WTC11 (cell line): ENCODE results near the gene AKT1S1. TPM values are rescaled to one million over a fixed set of nuclear protein-coding genes. Genes with fewer than 3 reads are reported as not detected.

ENCODE experiments used
- ATAC-seq: fragments of 200-7000 bp; cut with Tn5 transposase; 2 replicates; pipeline ENCODE4 v1.10.0; 2021; ENCODE audit warnings: mild to moderate bottlenecking, moderate library complexity
- CTCF ChIA-PET: fragments of 300-600 bp; sonication (Branson Sonifier 250); formaldehyde crosslinking; loops from one replicate; lab custom pipeline; 2021; ENCODE audit warnings: antibody characterized with exemption; lab: Charles Lee
- POLR2A ChIA-PET: fragments of 350-600 bp; sonication (Branson Sonifier 250); formaldehyde crosslinking; loops from one replicate; lab custom pipeline; 2021; ENCODE audit warnings: antibody characterized with exemption; lab: Charles Lee
- DNase-seq: peaks from one replicate; pipeline ENCODE4 v3.0.0; 2021; ENCODE audit warnings: low spot score
- H3K27ac Mint-ChIP-seq: 2 replicates; pipeline ENCODE4 v1.8.0; 2021; ENCODE audit warnings: mixed read lengths
- H3K27me3 Mint-ChIP-seq: 2 replicates; pipeline ENCODE4 v1.8.0; 2021; ENCODE audit warnings: low read depth, mild to moderate bottlenecking, moderate library complexity, mixed read lengths
- H3K36me3 Mint-ChIP-seq: 2 replicates; pipeline ENCODE4 v1.8.0; 2021; ENCODE audit warnings: mixed read lengths
- H3K4me1 Mint-ChIP-seq: 2 replicates; pipeline ENCODE4 v1.8.0; 2022; ENCODE audit warnings: mixed read lengths
- H3K4me3 Mint-ChIP-seq: 2 replicates; pipeline ENCODE4 v1.8.0; 2021; ENCODE audit warnings: mild to moderate bottlenecking, moderate library complexity, mixed read lengths
- H3K9me3 Mint-ChIP-seq: 2 replicates; pipeline ENCODE4 v1.8.0; 2021; ENCODE audit warnings: mixed read lengths
- AR ChIP-seq: fragments of 250-450 bp; sonication (Bioruptor Pico); IDR thresholded peaks from 2 replicates; pipeline ENCODE4 v1.9.0; 2021; ENCODE audit warnings: mild to moderate bottlenecking
- CBFB ChIP-seq: sonication (generic); formaldehyde crosslinking; IDR thresholded peaks from 2 replicates; pipeline ENCODE4 v1.8.1; 2022; ENCODE audit warnings: mild to moderate bottlenecking, low read depth, missing genetic modification reagents
- ETV6 ChIP-seq: sonication (generic); formaldehyde crosslinking; IDR thresholded peaks from 2 replicates; pipeline ENCODE4 v1.8.1; 2022; ENCODE audit warnings: mild to moderate bottlenecking, missing genetic modification reagents
- FOXJ3 ChIP-seq: sonication (generic); formaldehyde crosslinking; IDR thresholded peaks from 2 replicates; pipeline ENCODE4 v1.9.0; 2021; ENCODE audit warnings: missing genetic modification reagents, mild to moderate bottlenecking, borderline replicate concordance
- GRHL2 ChIP-seq: fragments of 250-450 bp; sonication (Bioruptor Pico); IDR thresholded peaks from 2 replicates; pipeline ENCODE4 v1.8.0; 2022; ENCODE audit warnings: mild to moderate bottlenecking, moderate library complexity; ENCODE audit not compliant: insufficient replicate concordance, severe bottlenecking
- GTF2I ChIP-seq: fragments of 250-450 bp; sonication (Bioruptor Pico); conservative IDR thresholded peaks from 2 replicates; pipeline ENCODE4 v1.4.0; 2021; ENCODE audit warnings: mild to moderate bottlenecking
- HMGA2 ChIP-seq: fragments of 250-450 bp; sonication (Bioruptor Pico); IDR thresholded peaks from 2 replicates; pipeline ENCODE4 v1.4.0; 2021; ENCODE audit warnings: mild to moderate bottlenecking, moderate library complexity
- IRF2 ChIP-seq: sonication (generic); formaldehyde crosslinking; IDR thresholded peaks from 2 replicates; pipeline ENCODE4 v1.8.0; 2022; ENCODE audit warnings: low read depth, missing genetic modification reagents, borderline replicate concordance
- JAZF1 ChIP-seq: fragments of 250-450 bp; sonication (Bioruptor Pico); IDR thresholded peaks from 2 replicates; pipeline ENCODE4 v1.9.0; 2021; ENCODE audit warnings: moderate library complexity, mild to moderate bottlenecking, inconsistent platforms
- JUN ChIP-seq: sonication (generic); formaldehyde crosslinking; IDR thresholded peaks from 2 replicates; pipeline ENCODE4 v1.8.0; 2023; ENCODE audit warnings: mild to moderate bottlenecking, missing genetic modification reagents
- NFATC4 ChIP-seq: fragments of 250-450 bp; sonication (Bioruptor Pico); IDR thresholded peaks from 2 replicates; pipeline ENCODE4 v1.9.0; 2021; ENCODE audit warnings: mild to moderate bottlenecking
- RORB ChIP-seq: fragments of 250-450 bp; sonication (Bioruptor Pico); IDR thresholded peaks from 2 replicates; pipeline ENCODE4 v1.9.0; 2021; ENCODE audit warnings: mild to moderate bottlenecking
- SMAD3 ChIP-seq: sonication (generic); formaldehyde crosslinking; IDR thresholded peaks from 2 replicates; pipeline ENCODE4 v1.8.0; 2022; ENCODE audit warnings: missing genetic modification reagents, mild to moderate bottlenecking, borderline replicate concordance
- ZMAT4 ChIP-seq: fragments of 250-450 bp; sonication (Bioruptor Pico); IDR thresholded peaks from 2 replicates; pipeline ENCODE4 v1.9.0; 2021; ENCODE audit warnings: mild to moderate bottlenecking
- ZNF232 ChIP-seq: sonication (generic); formaldehyde crosslinking; IDR thresholded peaks from 2 replicates; pipeline ENCODE4 v1.8.0; 2022; ENCODE audit warnings: mild to moderate bottlenecking, missing genetic modification reagents
- ZNF263 ChIP-seq: sonication (generic); formaldehyde crosslinking; IDR thresholded peaks from 2 replicates; pipeline ENCODE4 v1.8.1; 2022; ENCODE audit warnings: low read depth, mild to moderate bottlenecking, moderate library complexity, missing genetic modification reagents
- ZSCAN18 ChIP-seq: fragments of 250-450 bp; sonication (Bioruptor Pico); IDR thresholded peaks from 2 replicates; pipeline ENCODE4 v2.1.2; 2022; ENCODE audit warnings: mild to moderate bottlenecking, moderate library complexity
- total RNA-seq: library from RNA; stranded (reverse); gene quantifications from 3 replicates; pipeline ENCODE4 v1.2.3, GENCODE V29; 2021
- TF ChIP-seq, protein P1 (sequence below): fragments of 200-600 bp; IDR thresholded peaks from 2 replicates; pipeline ENCODE4 v1.8.0; 2022; ENCODE audit warnings: antibody characterized with exemption
- TF ChIP-seq, protein P2 (sequence below): sonication (generic); formaldehyde crosslinking; IDR thresholded peaks from 2 replicates; pipeline ENCODE4 v1.8.1; 2023; ENCODE audit warnings: mild to moderate bottlenecking, missing genetic modification reagents, moderate library complexity
- TF ChIP-seq, protein P3 (sequence below): sonication (generic); formaldehyde crosslinking; IDR thresholded peaks from 2 replicates; pipeline ENCODE4 v1.8.1; 2022; ENCODE audit warnings: mild to moderate bottlenecking, moderate library complexity, missing genetic modification reagents

The AKT1S1 gene
- total RNA-seq, 1 experiment from 2014 or later: 47.8 TPM

- TF ChIP-seq, protein P1, sequence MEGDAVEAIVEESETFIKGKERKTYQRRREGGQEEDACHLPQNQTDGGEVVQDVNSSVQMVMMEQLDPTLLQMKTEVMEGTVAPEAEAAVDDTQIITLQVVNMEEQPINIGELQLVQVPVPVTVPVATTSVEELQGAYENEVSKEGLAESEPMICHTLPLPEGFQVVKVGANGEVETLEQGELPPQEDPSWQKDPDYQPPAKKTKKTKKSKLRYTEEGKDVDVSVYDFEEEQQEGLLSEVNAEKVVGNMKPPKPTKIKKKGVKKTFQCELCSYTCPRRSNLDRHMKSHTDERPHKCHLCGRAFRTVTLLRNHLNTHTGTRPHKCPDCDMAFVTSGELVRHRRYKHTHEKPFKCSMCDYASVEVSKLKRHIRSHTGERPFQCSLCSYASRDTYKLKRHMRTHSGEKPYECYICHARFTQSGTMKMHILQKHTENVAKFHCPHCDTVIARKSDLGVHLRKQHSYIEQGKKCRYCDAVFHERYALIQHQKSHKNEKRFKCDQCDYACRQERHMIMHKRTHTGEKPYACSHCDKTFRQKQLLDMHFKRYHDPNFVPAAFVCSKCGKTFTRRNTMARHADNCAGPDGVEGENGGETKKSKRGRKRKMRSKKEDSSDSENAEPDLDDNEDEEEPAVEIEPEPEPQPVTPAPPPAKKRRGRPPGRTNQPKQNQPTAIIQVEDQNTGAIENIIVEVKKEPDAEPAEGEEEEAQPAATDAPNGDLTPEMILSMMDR: no peak
- TF ChIP-seq ZSCAN18 (CRISPR knock-in tag) (no peak), IRF2 (no peak), JAZF1 (CRISPR knock-in tag) (no peak), FOXJ3 (no peak)
- TF ChIP-seq, all 79 proteins: peak for 0
Measured at GRCh38 chr19:49832556-49832955, 44.6 kb downstream of the AKT1S1 start (continued).

- Mint-ChIP-seq H3K36me3 (peaks cover 23% of the 10 kb centered on the region), H3K4me1 (no peaks in the 10 kb centered on the region), H3K27ac (no peak overlapping the region), H3K27me3 (no peaks in the 10 kb centered on the region), H3K9me3 (no peaks in the 10 kb centered on the region), H3K4me3 (no peak overlapping the region)
- POLR2A ChIA-PET: no interaction called here
- no peak for DNase-seq
- TF ChIP-seq ZNF263 (CRISPR knock-in tag) (no peak), CBFB (CRISPR knock-in tag) (no peak), ETV6 (CRISPR knock-in tag) (no peak), IRF2 (no peak), NFATC4 (CRISPR knock-in tag) (no peak), ZNF232 (CRISPR knock-in tag) (no peak), HMGA2 (CRISPR knock-in tag) (no peak), JUN (CRISPR knock-in tag) (no peak), GRHL2 (no peak), RORB (CRISPR knock-in tag) (no peak)
- TF ChIP-seq, protein P2, sequence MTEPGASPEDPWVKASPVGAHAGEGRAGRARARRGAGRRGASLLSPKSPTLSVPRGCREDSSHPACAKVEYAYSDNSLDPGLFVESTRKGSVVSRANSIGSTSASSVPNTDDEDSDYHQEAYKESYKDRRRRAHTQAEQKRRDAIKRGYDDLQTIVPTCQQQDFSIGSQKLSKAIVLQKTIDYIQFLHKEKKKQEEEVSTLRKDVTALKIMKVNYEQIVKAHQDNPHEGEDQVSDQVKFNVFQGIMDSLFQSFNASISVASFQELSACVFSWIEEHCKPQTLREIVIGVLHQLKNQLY (CRISPR knock-in tag): no peak
- TF ChIP-seq, protein P3, sequence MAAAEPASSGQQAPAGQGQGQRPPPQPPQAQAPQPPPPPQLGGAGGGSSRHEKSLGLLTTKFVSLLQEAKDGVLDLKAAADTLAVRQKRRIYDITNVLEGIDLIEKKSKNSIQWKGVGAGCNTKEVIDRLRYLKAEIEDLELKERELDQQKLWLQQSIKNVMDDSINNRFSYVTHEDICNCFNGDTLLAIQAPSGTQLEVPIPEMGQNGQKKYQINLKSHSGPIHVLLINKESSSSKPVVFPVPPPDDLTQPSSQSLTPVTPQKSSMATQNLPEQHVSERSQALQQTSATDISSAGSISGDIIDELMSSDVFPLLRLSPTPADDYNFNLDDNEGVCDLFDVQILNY (CRISPR knock-in tag): no peak
- ATAC-seq: no peak
- CTCF ChIA-PET: no interaction called here
Measured at GRCh38 chr19:49831592-49831991, 45.6 kb downstream of the AKT1S1 start.

GRCh38 chr19:49830766-49831165 is 46.4 kb downstream of the AKT1S1 start:
- ATAC-seq (no peak), DNase-seq (no peak)
- Mint-ChIP-seq H3K27ac (no peak overlapping the region), H3K4me1 (no peaks in the 10 kb centered on the region), H3K4me3 (no peak overlapping the region), H3K36me3 (peaks cover 23% of the 10 kb centered on the region), H3K27me3 (no peaks in the 10 kb centered on the region), H3K9me3 (no peaks in the 10 kb centered on the region)
- POLR2A ChIA-PET: no interaction called here
- CTCF ChIA-PET: no interaction called here
- TF ChIP-seq ZMAT4 (no peak), SMAD3 (CRISPR knock-in tag) (no peak), AR (CRISPR knock-in tag) (no peak), HMGA2 (CRISPR knock-in tag) (no peak), GTF2I (CRISPR knock-in tag) (no peak), NFATC4 (CRISPR knock-in tag) (no peak)
